HEK293T (cell line): Measurements from ENCODE around the gene MAP2K7.

Experiments used
- CTCF ChIA-PET: fragments of 350-600 bp; formaldehyde crosslinking; extraction: SDS; loops from one replicate; lab custom pipeline; 2021; ENCODE audit warnings: antibody characterized with exemption, inconsistent platforms; lab: Yijun Ruan, JAX
- POLR2A ChIA-PET: fragments of 350-600 bp; formaldehyde crosslinking; extraction: SDS; loops from one replicate; lab custom pipeline; 2020; ENCODE audit warnings: antibody characterized with exemption, inconsistent platforms; lab: Yijun Ruan, JAX
- DNase-seq: peaks from one replicate; pipeline ENCODE4 v3.0.0; 2012; ENCODE audit warnings: mixed read lengths; ENCODE audit errors: extremely low spot score
- ARNT ChIP-seq: fragments of 450-650 bp; IDR thresholded peaks from 2 replicates; pipeline ENCODE4 v1.6.1; 2017; ENCODE audit warnings: mild to moderate bottlenecking
- BHLHE40 ChIP-seq: fragments of 450-650 bp; IDR thresholded peaks from 2 replicates; pipeline ENCODE4 v1.6.1; 2016; ENCODE audit warnings: mild to moderate bottlenecking, moderate library complexity, borderline replicate concordance
- CTBP1 ChIP-seq: fragments of 450-650 bp; IDR thresholded peaks from 2 replicates; pipeline ENCODE4 v1.6.1; 2016; ENCODE audit warnings: borderline replicate concordance
- FOXA1 ChIP-seq: fragments of 450-650 bp; IDR thresholded peaks from 2 replicates; pipeline ENCODE4 v1.6.1; 2016; ENCODE audit warnings: mild to moderate bottlenecking
- FOXK2 ChIP-seq: fragments of 450-650 bp; IDR thresholded peaks from 2 replicates; pipeline ENCODE4 v1.6.1; 2016; ENCODE audit warnings: mild to moderate bottlenecking
- FOXM1 ChIP-seq: fragments of 450-650 bp; IDR thresholded peaks from 2 replicates; pipeline ENCODE4 v1.6.1; 2017; ENCODE audit warnings: mild to moderate bottlenecking, borderline replicate concordance
- HDGF ChIP-seq: fragments of 450-650 bp; IDR thresholded peaks from 2 replicates; pipeline ENCODE4 v1.6.1; 2017; ENCODE audit warnings: antibody characterized with exemption, borderline replicate concordance
- L3MBTL2 ChIP-seq: fragments of 450-650 bp; conservative IDR thresholded peaks from 2 replicates; pipeline ENCODE4 v1.6.1; 2016; ENCODE audit warnings: mild to moderate bottlenecking
- LEF1 ChIP-seq: fragments of 450-650 bp; IDR thresholded peaks from 2 replicates; pipeline ENCODE4 v1.6.1; 2017; ENCODE audit warnings: mild to moderate bottlenecking, borderline replicate concordance
- NFRKB ChIP-seq: fragments of 450-650 bp; IDR thresholded peaks from 2 replicates; pipeline ENCODE4 v1.6.1; 2016; ENCODE audit warnings: mild to moderate bottlenecking, moderate library complexity
- PKNOX1 ChIP-seq: fragments of 450-650 bp; IDR thresholded peaks from 2 replicates; pipeline ENCODE4 v1.6.1; 2016
- SP1 ChIP-seq: fragments of 450-650 bp; IDR thresholded peaks from 2 replicates; pipeline ENCODE4 v1.6.1; 2017
- SUZ12 ChIP-seq: fragments of 450-650 bp; IDR thresholded peaks from 2 replicates; pipeline ENCODE4 v1.6.1; 2016; ENCODE audit warnings: mild to moderate bottlenecking
- TARDBP ChIP-seq: fragments of 450-650 bp; IDR thresholded peaks from 2 replicates; pipeline ENCODE4 v1.6.1; 2016
- ZNF384 ChIP-seq: fragments of 450-650 bp; IDR thresholded peaks from 2 replicates; pipeline ENCODE4 v1.6.1; 2016

MAP2K7 gene

DNA sequence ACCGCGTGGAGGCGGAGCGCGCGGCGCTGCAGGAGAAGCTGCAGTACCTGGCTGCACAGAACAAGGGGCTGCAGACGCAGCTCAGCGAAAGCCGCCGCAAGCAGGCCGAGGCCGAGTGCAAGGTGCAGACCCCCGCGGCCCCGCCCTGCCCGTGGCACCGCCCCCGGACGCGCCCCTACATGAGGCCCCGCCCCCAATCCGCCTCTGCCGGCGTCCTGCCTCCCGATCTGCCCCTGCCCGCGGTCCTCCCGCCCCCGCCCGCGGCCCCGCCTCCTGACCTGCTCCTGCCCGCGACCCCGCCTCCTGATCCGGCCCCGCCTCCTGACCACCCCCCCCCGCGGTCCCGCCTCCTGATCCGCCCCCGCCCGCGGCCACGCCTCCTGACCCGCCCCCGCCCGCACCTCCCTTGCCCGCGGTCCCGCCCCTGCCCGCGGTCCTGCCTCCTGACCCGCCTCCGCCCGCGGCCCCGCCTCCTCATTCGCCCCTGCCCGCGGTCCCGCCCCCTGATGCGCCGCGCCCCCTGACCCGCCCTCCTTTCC is 41.2 kb upstream of the MAP2K7 start:
- ChIA-PET POLR2A (interaction anchor here (1.0 kb wide), 1 partner anchor 10 kb away, joined by 4 read pairs; no protein-coding TSS in a partner anchor), CTCF (no interaction called here)
- DNase-seq = peak; percentile 52
- TF ChIP-seq CTBP1 (no peak), TARDBP (no peak), FOXA1 (no peak), ZNF384 (no peak), L3MBTL2 (no peak), PKNOX1 (no peak), SUZ12 (no peak), ARNT (no peak), SP1 (no peak), LEF1 (no peak), NFRKB (no peak), FOXK2 (no peak)

DNA sequence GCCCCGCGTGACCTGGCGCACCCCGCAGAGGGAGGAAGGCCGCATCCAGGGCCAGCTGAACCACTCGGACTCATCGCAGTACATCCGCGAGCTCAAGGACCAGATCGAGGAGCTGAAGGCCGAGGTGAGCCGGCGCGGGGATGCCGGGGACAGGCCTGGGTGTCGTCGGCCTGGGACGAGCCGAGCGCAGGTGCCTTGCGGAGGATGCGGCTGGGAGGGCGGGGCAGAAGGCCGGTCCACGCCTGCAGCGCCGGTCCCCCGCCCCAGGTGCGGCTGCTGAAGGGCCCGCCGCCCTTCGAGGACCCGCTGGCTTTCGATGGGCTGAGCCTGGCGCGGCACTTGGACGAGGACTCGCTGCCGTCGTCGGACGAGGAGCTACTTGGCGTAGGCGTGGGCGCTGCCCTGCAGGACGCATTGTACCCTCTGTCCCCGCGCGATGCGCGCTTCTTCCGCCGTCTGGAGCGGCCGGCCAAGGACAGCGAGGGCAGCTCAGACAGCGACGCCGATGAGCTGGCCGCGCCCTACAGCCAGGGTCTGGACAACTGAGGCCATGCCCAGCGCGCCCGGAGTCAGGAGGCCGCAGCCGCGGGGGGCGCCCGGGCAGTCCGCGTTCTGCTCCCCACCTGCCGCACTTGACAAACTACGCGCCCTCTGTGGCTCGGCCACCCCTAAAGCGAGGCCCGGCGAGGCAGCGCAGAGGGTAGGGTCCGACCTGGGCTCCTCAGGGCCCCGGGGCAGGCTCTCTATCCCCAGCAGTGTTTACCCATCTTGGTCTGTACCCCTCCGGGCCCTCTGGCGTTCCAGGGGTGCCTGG is 40.3 kb upstream of the MAP2K7 start:
- TF ChIP-seq TARDBP = no peak
- TF ChIP-seq PKNOX1 = no peak
- no peak for TF ChIP-seq BHLHE40
- TF ChIP-seq LEF1 = no peak
- TF ChIP-seq SUZ12 = no peak
- no peak for TF ChIP-seq HDGF
- no peak for TF ChIP-seq CTBP1
- DNase-seq = no peak
- POLR2A ChIA-PET = interaction anchor here (1.0 kb wide), 1 partner anchor 11 kb away, joined by 4 read pairs; no protein-coding TSS in a partner anchor
- CTCF ChIA-PET = no interaction called here

DNA sequence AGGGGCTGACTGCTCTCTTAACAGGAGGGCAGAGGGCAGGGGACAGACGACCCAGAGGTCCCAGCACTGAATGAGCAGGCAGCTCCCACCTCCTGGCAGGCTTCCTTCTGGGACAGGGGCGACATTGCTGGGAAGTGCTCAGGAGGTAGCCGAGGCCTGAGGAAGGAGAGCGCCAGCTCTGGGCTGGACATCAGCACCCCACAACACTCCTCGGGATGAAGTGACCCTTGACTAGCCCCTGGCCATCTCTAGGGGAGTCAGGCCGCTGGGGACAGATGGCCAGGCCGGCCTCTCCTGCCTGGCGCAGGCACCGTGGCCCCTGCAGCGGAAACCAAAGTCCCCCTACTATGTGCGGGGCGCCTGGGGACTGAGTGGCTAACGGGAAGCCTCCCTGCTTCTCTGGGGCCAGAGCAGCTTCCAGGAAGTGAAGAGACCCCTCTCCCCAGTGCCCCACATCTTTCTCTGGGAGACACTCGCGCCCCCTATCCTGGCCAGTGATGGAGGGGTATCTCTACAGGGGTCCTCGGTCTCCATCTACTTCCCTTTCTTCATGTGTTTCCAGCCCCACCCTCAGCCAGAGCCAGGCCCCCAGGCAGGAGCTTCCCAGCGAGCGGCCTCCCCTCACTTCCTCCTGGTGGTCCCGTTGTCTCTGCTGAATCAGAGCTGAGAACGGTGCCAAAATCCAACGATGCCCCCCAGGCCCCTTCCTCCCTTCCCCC is 39.5 kb upstream of the MAP2K7 start:
- TF ChIP-seq LEF1 (no peak), BHLHE40 (no peak), HDGF (no peak), FOXK2 (no peak), FOXM1 (no peak), ZNF384 (no peak), NFRKB (no peak), SUZ12 (no peak), FOXA1 (no peak), ARNT (no peak), CTBP1 (no peak)
- DNase-seq = no peak
- ChIA-PET CTCF (no interaction called here), POLR2A (interaction anchor here (1.2 kb wide), 1 partner anchor 39 kb away, joined by 3 read pairs; the partner anchor contains the start of gene MAP2K7)

GRCh38 chr19:7864690-7865074 is 39.0 kb upstream of the MAP2K7 start:
- no peak for DNase-seq
- ChIA-PET POLR2A (interaction anchor here (1.2 kb wide), 1 partner anchor 39 kb away, joined by 3 read pairs; the partner anchor contains the start of gene MAP2K7), CTCF (no interaction called here)
- TF ChIP-seq FOXM1 (no peak), CTBP1 (no peak), ARNT (no peak), SUZ12 (no peak), LEF1 (no peak), ZNF384 (no peak), HDGF (no peak), L3MBTL2 (no peak), NFRKB (no peak), FOXA1 (no peak), SP1 (no peak), FOXK2 (no peak), PKNOX1 (no peak)

- ChIA-PET CTCF (no interaction called here), POLR2A (interaction anchor here (0.9 to 1.2 kb wide), 2 partner anchors 38 kb away, joined by 3 read pairs; partner anchors contain the start of gene MAP2K7)
- TF ChIP-seq ZNF384 (no peak), L3MBTL2 (no peak), LEF1 (no peak), FOXK2 (no peak), SUZ12 (no peak), SP1 (no peak), CTBP1 (no peak)
- DNase-seq = no peak
Measured at GRCh38 chr19:7865262-7865911, 38.3 kb upstream of the MAP2K7 start.
